DND-41 (cell line): ENCODE results near the gene GPR152.

Experiments used
- EZH2 ChIP-seq: IDR thresholded peaks from 3 replicates; pipeline ENCODE4 v1.6.1; 2012; ENCODE audit warnings: borderline replicate concordance, low read depth, mild to moderate bottlenecking, moderate library complexity, low read length, inconsistent platforms; ENCODE audit not compliant: severe bottlenecking
- TF ChIP-seq, protein P1 (sequence below): IDR thresholded peaks from 2 replicates; pipeline ENCODE4 v1.5.1; 2012; ENCODE audit warnings: borderline replicate concordance, low read length, moderate library complexity, mild to moderate bottlenecking; ENCODE audit not compliant: poor library complexity, severe bottlenecking; ENCODE audit errors: extremely low read depth

DNA sequence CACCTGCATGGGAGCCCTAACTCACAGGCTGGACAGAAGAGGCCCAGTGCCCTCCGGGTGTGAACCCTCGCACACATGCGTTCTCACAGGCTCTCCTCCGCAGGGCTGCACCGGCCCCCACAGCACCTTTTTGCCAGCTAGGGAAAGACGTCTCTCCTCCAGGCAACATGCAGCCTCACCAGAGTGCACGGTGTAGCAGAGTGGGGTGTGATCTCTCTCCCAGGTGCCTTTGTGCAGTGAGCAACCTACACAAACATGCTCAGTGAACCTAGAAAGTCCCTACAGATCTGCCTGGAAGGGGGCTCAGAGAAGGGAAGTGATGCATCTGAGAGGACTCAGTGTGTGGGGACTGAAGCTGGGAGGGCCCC, 40.8 kb downstream of the GPR152 start:
- TF ChIP-seq, protein P1, sequence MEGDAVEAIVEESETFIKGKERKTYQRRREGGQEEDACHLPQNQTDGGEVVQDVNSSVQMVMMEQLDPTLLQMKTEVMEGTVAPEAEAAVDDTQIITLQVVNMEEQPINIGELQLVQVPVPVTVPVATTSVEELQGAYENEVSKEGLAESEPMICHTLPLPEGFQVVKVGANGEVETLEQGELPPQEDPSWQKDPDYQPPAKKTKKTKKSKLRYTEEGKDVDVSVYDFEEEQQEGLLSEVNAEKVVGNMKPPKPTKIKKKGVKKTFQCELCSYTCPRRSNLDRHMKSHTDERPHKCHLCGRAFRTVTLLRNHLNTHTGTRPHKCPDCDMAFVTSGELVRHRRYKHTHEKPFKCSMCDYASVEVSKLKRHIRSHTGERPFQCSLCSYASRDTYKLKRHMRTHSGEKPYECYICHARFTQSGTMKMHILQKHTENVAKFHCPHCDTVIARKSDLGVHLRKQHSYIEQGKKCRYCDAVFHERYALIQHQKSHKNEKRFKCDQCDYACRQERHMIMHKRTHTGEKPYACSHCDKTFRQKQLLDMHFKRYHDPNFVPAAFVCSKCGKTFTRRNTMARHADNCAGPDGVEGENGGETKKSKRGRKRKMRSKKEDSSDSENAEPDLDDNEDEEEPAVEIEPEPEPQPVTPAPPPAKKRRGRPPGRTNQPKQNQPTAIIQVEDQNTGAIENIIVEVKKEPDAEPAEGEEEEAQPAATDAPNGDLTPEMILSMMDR = no peak
- no peak for TF ChIP-seq EZH2
